CD14-positive monocyte (primary cell): ENCODE results near the gene NDUFS6. TPM values are rescaled to one million over a fixed set of nuclear protein-coding genes. Genes with fewer than 3 reads are reported as not detected.

Experiments used
- DNase-seq, 3 donors: peaks; one replicate each; pipeline ENCODE4 v3.0.0-alpha.2; 2011 to 2022
- H2AFZ ChIP-seq: 2 replicates; pipeline ENCODE4 v1.6.0; 2012; ENCODE audit warnings: mild to moderate bottlenecking, low read depth, low read length, inconsistent platforms; ENCODE audit not compliant: insufficient read depth, poor library complexity, severe bottlenecking
- H3K27ac ChIP-seq, 2 donors: 1 replicate in 1 of 2; 2 replicates in 1 of 2; pipeline ENCODE4 v1.5.1; 2012 to 2013; ENCODE audit warnings: low read length in 2 of 2, control low read depth in 1 of 2, inconsistent platforms in 1 of 2, low read depth in 1 of 2, mild to moderate bottlenecking in 1 of 2
- H3K27me3 ChIP-seq, 2 donors: one replicate each; pipeline versions ENCODE4 v1.6.0 to v1.6.1; 2011 to 2013; ENCODE audit warnings: low read length in 2 of 2; ENCODE audit not compliant: control insufficient read depth in 2 of 2, insufficient read depth in 2 of 2
- H3K36me3 ChIP-seq, 2 donors: replicated peaks in 1 of 2; 1 replicate in 1 of 2; 2 replicates in 1 of 2; pipeline versions ENCODE4 v1.5.1 to v1.6.1; 2012 to 2013; ENCODE audit warnings: low read length in 2 of 2, control low read depth in 1 of 2, inconsistent platforms in 1 of 2, mild to moderate bottlenecking in 1 of 2; ENCODE audit not compliant: insufficient read depth in 2 of 2, control insufficient read depth in 1 of 2
- H3K4me1 ChIP-seq, 2 donors: 1 replicate in 1 of 2; 2 replicates in 1 of 2; pipeline versions ENCODE4 v1.5.1 to v1.6.1; 2012 to 2013; ENCODE audit warnings: low read length in 2 of 2, control low read depth in 1 of 2, inconsistent platforms in 1 of 2, mild to moderate bottlenecking in 1 of 2, moderate library complexity in 1 of 2; ENCODE audit not compliant: insufficient read depth in 2 of 2, control insufficient read depth in 1 of 2
- H3K4me2 ChIP-seq: replicated peaks from 2 replicates; pipeline ENCODE3; 2012; ENCODE audit warnings: low read length, moderate library complexity, mild to moderate bottlenecking; ENCODE audit not compliant: poor library complexity, severe bottlenecking; ENCODE audit errors: extremely low read depth
- H3K4me3 ChIP-seq, 3 experiments: fragments of 200-600 bp in 1 of 3; sonication (generic) in 1 of 3; replicated peaks in 1 of 3; 1 replicate in 2 of 3; 2 replicates in 1 of 3; pipeline ENCODE4 v1.5.1; 2011 to 2013; ENCODE audit warnings: low read length in 3 of 3, mild to moderate bottlenecking in 3 of 3, control low read depth in 2 of 3, low read depth in 2 of 3, inconsistent platforms in 1 of 3, moderate library complexity in 1 of 3
- H3K79me2 ChIP-seq: 2 replicates; pipeline ENCODE4 v1.6.0; 2012; ENCODE audit warnings: mild to moderate bottlenecking, control low read depth, inconsistent platforms, low read length, moderate library complexity; ENCODE audit not compliant: insufficient read depth
- H3K9ac ChIP-seq: 2 replicates; pipeline ENCODE4 v1.6.0; 2017; ENCODE audit warnings: low read length, mild to moderate bottlenecking; ENCODE audit not compliant: insufficient read depth, poor library complexity, severe bottlenecking
- H3K9me3 ChIP-seq, 2 donors: replicated peaks in 1 of 2; 1 replicate in 1 of 2; 2 replicates in 1 of 2; pipeline versions ENCODE4 v1.5.1 to v1.6.1; 2012 to 2013; ENCODE audit warnings: low read length in 2 of 2, control low read depth in 1 of 2; ENCODE audit not compliant: control insufficient read depth in 1 of 2, insufficient read depth in 1 of 2
- H4K20me1 ChIP-seq: 2 replicates; pipeline ENCODE4 v1.6.0; 2012; ENCODE audit warnings: mild to moderate bottlenecking, low read length, control low read depth, moderate library complexity; ENCODE audit not compliant: insufficient read depth
- H3K27ac Mint-ChIP-seq, 7 donors: one replicate each; pipeline ENCODE4 v1.8.0; 2020; ENCODE audit warnings: mild to moderate bottlenecking in 7 of 7, mixed read lengths in 7 of 7, moderate library complexity in 6 of 7, inconsistent platforms in 2 of 7
- H3K27me3 Mint-ChIP-seq, 3 donors: one replicate each; pipeline ENCODE4 v1.8.0; 2021 to 2022; ENCODE audit warnings: low read depth in 3 of 3, mild to moderate bottlenecking in 3 of 3, mixed read lengths in 3 of 3, moderate library complexity in 3 of 3, inconsistent platforms in 1 of 3
- H3K36me3 Mint-ChIP-seq, 2 donors: one replicate each; pipeline ENCODE4 v1.8.0; 2020; ENCODE audit warnings: mixed read lengths in 2 of 2, inconsistent platforms in 1 of 2, mild to moderate bottlenecking in 1 of 2
- H3K4me1 Mint-ChIP-seq: one replicate; pipeline ENCODE4 v1.8.0; 2020; ENCODE audit warnings: mild to moderate bottlenecking, mixed read lengths
- H3K4me3 Mint-ChIP-seq, 2 donors: one replicate each; pipeline ENCODE4 v1.8.0; 2020; ENCODE audit warnings: mild to moderate bottlenecking in 2 of 2, mixed read lengths in 2 of 2, moderate library complexity in 1 of 2
- H3K9me3 Mint-ChIP-seq, 7 donors: one replicate each; pipeline ENCODE4 v1.8.0; 2020 to 2022; ENCODE audit warnings: mixed read lengths in 7 of 7, mild to moderate bottlenecking in 6 of 7, moderate library complexity in 6 of 7, inconsistent platforms in 2 of 7
- CTCF ChIP-seq: fragments of 200-600 bp; IDR thresholded peaks from one replicate; pipeline ENCODE4 v1.8.0; 2022; ENCODE audit warnings: antibody characterized with exemption, mild to moderate bottlenecking
- WGBS: methylation state at CpG from one replicate; pipeline ENCODE4 v1.1.5; 2013; ENCODE audit warnings: missing lambda C conversion rate; ENCODE audit not compliant: insufficient coverage; 5-methylcytosine and 5-hydroxymethylcytosine counted together
- intact Hi-C, 2 donors: fragments of 100-400 bp; cut with micrococcal nuclease; formaldehyde crosslinking; loops; one replicate each; pipeline versions ENCODE4 v1.15.0 to v1.15.1; 2023
- polyA plus RNA-seq, 3 donors: library from polyadenylated mRNA; depleted of rRNA in 1 of 3; unstranded in 2 of 3; stranded (reverse) in 1 of 3; fragments of 300-500 nt in 2 of 3; fragments of >200 nt in 1 of 3; fragmentation: Illumina TruSeq in 2 of 3; gene quantifications; 1 replicate in 2 of 3; 2 replicates in 1 of 3; pipeline ENCODE4 v1.2.3, GENCODE V29; 2012 to 2021

The NDUFS6 gene
- polyA plus RNA-seq, 3 donors, result 20.5 to 62.3 (median 62.2) TPM

- Histone ChIP-seq H3K9ac (no peak overlapping the region), H3K4me3 (no peak overlapping the region), H4K20me1 (peaks cover 41% of the 10 kb centered on the region), H2AFZ (no peak overlapping the region), H3K79me2 (peaks cover under 1% of the 10 kb centered on the region), H3K36me3 (peaks cover 90 to 100% of the 10 kb centered on the region in 2 donors), H3K27ac (no peak overlapping the region), H3K9me3 (no peaks in the 10 kb centered on the region), H3K27me3 (no peaks in the 10 kb centered on the region), H3K4me2 (no peak overlapping the region), H3K4me1 (no peaks in the 10 kb centered on the region)
- Mint-ChIP-seq H3K4me1 (no peaks in the 10 kb centered on the region), H3K9me3 (no peaks in the 10 kb centered on the region), H3K36me3 (peaks cover 90 to 99% of the 10 kb centered on the region in 2 donors), H3K27me3 (peaks cover 0 to 1% (median 0%) of the 10 kb centered on the region in 3 donors), H3K27ac (no peak overlapping the region), H3K4me3 (no peak overlapping the region)
- WGBS, result 96% methylated on average over 26 of the region's 30 CpGs
- TF ChIP-seq CTCF, result no peak
- DNase-seq, result no peak
- intact Hi-C loops, result no loop called here
These were observed 13.2 kb downstream of the NDUFS6 start for GRCh38 chr5:1814183-1815020.

DNA sequence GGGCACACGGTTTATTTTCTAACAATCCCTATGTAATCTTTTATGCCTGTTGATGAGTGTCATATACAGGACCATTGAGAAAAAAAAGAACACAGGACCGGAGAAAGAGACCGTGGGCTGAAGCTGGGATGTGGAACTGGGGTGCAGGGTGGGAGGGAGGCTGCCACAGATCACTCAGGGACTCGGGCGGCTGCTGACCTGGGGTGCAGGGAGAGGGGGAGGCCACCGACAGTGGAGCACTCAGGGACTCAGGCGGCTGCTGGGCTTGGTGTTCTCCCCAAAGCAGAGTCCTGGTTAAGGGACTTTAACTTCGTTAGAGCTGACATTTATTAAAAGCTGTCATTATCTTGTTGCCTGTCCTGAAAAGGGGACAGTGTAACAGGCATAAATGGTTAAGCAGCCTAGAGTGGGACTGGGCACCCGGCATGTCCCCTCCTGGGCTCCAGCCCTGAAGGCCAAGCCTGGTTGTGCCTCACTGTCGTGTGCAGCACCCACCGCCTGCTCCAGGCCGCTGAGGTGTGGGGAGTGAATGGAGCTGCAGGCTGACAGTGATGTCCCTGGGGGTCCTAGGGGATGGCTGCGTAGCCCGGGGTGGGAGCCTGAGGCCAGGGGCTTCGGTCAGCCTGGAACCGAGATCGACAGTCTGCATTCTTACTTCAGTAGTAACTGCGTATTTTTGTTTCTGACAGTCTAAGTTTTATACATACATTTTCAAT is 14.0 kb downstream of the NDUFS6 start:
- Mint-ChIP-seq H3K4me3 (no peak overlapping the region), H3K27ac (no peak overlapping the region), H3K9me3 (no peaks in the 10 kb centered on the region), H3K36me3 (peaks cover 93 to 97% of the 10 kb centered on the region in 2 donors), H3K4me1 (no peaks in the 10 kb centered on the region), H3K27me3 (peaks cover 0 to 1% (median 0%) of the 10 kb centered on the region in 3 donors)
- H3K9ac ChIP-seq, result no peak overlapping the region
- H3K4me2 ChIP-seq, result no peak overlapping the region
- 98% methylated on average over 10 of the region's 18 CpGs for WGBS
- H3K27ac ChIP-seq, result no peak overlapping the region
- no peaks in the 10 kb centered on the region for H3K9me3 ChIP-seq
- H4K20me1 ChIP-seq, result peaks cover 32% of the 10 kb centered on the region
- no peaks in the 10 kb centered on the region for H3K4me1 ChIP-seq
- DNase-seq, result no peak
- H2AFZ ChIP-seq, result no peak overlapping the region
- intact Hi-C loops, result no loop called here
- peaks cover 90 to 100% of the 10 kb centered on the region in 2 donors for H3K36me3 ChIP-seq
- H3K4me3 ChIP-seq, result no peak overlapping the region
- no peaks in the 10 kb centered on the region for H3K79me2 ChIP-seq
- no peak for TF ChIP-seq CTCF
- no peaks in the 10 kb centered on the region for H3K27me3 ChIP-seq
